ENCODE data around the gene ADD1.

ADD1 gene

DNA sequence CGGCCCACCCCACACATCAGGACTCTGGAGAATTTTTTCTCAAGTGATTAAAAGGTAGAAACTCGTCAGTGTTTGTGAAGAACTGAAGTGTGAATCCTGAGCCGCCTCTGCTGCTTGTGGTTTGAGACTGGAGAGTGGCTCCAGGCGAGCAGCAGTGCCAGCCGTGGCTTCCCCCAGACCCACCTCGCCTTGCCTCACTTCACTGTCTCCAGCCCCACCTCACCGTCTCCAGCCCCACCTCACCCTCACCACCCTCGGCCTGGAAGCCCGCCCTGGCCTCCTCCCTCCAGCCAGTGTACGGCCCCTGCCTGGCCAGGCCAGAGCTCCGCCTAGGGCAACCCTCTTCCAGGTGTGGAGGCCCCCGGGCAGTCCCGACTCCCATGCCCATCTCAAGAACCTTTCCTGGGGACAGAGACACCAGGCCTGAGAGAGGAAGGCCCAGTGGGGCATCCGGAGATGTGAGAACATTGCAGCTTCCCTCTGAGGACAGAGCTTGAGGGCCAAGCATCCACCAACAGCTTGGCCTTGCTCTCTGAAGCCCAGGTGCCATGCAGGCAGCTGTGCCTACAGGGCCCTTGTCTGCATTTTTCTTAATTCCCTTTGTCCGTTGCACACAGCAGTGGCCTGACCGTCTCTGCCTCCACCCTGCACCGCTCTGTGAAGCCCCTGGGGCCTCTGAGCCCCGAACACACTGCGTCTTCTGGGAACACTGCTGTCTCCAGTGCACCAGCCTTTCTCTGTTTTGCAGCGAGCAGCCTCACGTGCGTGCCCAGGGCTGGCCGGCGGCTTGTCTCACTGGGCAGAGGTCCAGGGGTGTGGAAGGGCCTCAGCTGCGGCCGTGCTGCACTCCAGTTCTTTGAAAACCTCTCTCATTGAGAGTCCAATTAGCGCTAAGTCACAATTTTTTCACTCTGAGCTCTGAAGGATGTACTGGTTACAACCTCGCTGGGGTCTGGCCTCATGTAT is 37.0 kb upstream of the ADD1 start:
- DNase-seq, result no peak

DNA sequence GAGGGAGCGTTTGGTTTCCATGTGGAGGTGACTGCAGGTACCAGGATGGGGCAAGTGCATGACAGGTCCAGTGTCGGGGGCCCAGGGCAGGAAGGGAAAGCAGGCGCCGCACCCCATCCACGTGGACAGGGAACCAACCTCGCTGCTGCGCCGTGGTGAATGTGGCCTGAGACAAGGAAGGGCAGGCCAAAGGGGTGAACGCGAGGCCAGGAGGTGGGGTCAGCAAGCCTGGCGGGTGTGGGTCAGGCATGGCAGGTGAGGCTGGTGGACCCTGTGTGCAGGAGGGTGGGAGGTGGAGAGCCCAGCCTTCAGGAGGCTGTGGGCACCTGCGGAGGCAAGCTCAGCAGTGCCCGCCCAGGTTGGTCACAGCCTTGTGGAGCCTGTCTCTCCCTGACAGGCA is 36.1 kb upstream of the ADD1 start:
- no peak for DNase-seq

- DNase-seq, result no peak
Observed at GRCh38 chr4:2808001-2808400, 35.6 kb upstream of the ADD1 start.

DNA sequence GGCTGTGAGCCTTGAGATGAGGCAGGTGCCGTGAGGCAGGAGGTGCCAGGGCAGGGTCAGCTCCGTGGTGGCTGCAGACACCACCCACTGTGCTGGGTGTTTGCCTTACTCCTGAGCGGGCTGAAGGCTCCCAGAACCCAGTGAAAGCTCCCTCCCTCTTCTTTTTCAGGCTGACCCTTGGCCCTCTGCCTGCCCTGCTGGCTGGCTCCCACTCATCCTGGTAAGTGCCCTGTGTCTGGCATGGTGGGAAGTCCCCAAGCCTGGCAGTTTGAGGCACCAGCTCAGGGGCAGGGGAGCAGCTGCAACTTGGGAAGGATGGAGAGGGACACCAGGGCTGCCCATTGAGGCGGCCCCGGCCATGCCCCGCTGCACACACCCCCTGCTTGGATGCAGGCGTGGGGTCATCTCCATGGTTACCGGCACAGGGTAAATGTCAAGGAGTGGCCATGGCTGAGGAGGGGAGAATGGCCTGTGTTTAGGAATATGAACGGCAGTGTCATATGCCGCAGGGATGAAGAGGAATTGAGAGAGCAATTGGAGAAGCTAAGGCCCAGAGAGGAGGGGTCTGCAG is 33.9 kb upstream of the ADD1 start:
- no peak for DNase-seq

- no peak for DNase-seq
Observed at GRCh38 chr4:2810388-2810787, 33.3 kb upstream of the ADD1 start.

- DNase-seq, result peak in 1 of 2 donors; percentile 55
Observed at GRCh38 chr4:2811830-2812611, 31.6 kb upstream of the ADD1 start.

DNA sequence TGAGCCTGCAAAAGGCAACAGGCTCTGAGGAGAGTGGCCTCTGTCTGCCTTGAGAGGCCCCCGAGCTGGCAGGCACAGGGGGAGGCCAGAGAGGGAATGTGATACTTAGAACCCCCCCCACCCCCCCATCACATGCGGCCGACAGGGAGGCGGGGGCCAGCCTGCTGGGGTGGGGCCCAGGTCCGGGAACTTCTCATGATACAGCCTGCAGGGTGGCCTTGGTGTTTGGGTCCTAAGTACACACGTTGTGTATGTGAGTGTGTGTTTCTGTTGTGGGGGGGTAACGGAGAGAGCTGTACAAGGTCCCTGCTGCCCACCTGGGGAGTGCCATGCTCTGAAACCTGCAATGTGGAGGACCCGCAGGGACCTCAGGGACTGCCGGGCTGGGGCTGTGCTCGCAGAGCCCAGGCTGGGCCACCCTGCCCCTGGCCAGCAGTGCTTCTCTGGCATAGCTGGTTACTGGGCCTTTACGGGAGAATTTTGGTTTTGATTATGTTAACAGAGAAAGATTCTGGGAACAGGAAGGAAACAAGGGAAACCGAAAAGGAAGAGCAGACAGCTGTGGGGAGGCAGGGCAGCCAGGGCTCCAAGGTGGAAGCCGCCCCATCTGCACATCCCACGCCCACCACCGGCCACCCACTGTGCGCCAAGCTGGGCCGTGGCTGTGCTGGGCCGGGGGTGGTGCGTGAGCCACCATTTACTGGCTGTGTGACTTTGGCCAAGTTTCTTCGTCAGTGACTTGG is 30.9 kb upstream of the ADD1 start:
- DNase-seq, result no peak

GRCh38 chr4:2813446-2814405 is 29.9 kb upstream of the ADD1 start:
- DNase-seq, result no peak

- no peak for DNase-seq
Observed at GRCh38 chr4:2814627-2815270, 28.9 kb upstream of the ADD1 start.

DNA sequence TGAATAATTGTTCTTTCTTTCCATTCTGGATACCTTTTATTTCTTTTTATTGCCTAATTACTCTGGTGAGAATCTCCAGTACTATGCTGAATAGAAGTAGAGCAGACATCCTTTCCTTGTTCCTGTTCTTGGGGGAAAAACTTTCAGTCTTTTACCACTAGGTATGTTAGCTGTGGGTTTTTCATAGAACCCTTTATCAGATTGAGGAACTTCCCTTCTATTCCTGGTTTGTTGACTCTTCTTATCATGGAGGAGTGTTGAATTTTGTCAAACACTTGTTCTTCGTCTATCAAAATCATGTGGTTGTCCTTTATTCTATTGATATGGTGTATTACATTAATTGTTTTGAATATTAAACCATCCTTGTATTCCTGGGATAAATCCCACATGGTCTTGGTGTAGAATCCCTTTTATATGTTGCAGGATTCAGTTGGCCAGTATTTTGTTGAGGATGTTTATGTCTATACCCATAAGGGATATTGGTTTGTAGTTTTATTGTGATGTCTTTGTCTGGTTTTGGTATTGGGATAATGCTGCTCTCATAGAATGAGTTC is 27.2 kb upstream of the ADD1 start:
- DNase-seq, result no peak

DNA sequence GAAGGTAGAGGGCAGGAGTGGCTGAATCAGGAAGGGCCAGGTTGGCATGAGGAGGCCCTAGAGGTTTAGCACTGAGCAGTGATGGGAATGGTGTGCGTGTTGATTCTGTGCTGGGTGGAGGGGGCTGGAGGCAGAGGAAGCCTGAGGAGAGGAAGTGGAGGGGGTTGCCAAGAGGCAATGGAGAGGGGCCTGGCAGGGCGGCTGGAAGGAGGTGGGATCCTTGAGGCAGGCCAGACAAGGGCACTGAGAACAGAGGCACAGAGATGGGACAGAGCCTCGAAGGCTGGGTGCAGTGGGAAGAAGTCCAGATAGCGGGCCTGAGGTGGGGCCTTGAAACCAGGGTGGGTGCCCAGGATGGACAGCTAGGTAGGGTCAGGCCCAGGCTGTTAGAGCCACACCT is 26.5 kb upstream of the ADD1 start:
- no peak for DNase-seq

GRCh38 chr4:2817701-2818350 is 25.8 kb upstream of the ADD1 start:
- no peak for DNase-seq

- DNase-seq, result no peak
Observed at GRCh38 chr4:2818351-2818939, 25.2 kb upstream of the ADD1 start.

DNA sequence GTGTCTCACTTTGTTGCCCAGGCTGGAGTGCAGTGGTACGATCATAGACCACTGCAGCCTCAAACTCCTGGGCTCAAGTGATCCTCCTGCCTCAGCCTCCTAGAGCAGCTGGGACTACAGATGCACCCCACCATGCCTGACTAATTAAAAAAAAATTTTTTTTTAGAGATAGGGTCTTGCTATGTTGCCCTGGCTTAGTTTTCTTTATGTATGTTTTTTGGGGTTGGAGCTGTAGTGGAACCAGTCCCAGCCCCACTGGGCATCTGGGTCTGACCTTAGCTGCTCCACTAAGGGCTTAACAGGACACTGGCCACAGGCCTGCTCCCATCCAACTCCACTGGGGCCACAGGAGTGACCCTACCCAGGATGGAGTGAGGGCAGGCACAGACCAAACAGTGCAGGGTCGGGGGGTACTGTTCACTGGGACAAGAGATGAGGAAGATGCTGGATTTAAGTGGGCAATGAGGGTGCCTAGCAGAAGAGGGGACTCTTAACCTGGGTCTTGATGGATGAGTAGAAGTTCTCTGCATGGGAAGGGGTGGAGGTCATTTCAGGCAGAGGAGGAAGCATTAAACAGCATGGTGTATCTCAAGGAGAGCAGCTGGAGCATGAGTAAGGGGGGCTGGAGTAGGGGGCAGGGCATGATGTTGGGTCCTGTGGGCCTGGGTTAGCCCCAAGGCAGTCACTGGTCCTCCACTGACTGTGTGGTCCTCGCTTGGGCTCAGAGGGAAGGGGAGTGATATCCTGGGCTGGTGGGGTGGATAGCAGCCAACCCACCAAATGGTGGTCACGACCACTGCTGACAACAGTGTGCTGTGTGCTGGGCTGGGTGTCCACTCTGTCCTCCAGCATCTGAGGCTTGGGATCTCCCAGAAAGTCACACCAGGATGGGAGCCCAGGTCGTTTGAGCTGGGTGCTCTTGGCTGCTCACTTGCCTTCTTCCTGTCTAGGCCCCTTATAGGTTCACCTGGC is 24.1 kb upstream of the ADD1 start:
- no peak for DNase-seq

GRCh38 chr4:2820216-2820982 is 23.2 kb upstream of the ADD1 start:
- DNase-seq, result no peak

- DNase-seq, result no peak
Observed at GRCh38 chr4:2822461-2823300, 21.0 kb upstream of the ADD1 start.

GRCh38 chr4:2823301-2823670 is 20.4 kb upstream of the ADD1 start:
- DNase-seq, result no peak
